Fibroblast of lung (primary cell): ENCODE measurements around the gene CYS1. TPM values are rescaled to one million over a fixed set of nuclear protein-coding genes. Genes with fewer than 3 reads are reported as not detected.

Experiments
- DNase-seq, 2 donors: peaks; one replicate each; pipeline versions ENCODE4 v3.0.0 to v3.0.0-alpha.2; 2010; ENCODE audit warnings: low read depth in 2 of 2
- H2AFZ ChIP-seq: 2 replicates; pipeline ENCODE4 v1.5.1; 2012; ENCODE audit warnings: low read length, control low read depth, inconsistent platforms
- H3K27ac ChIP-seq: 2 replicates; pipeline ENCODE4 v1.5.1; 2011; ENCODE audit warnings: low read length, control low read depth; ENCODE audit not compliant: insufficient read depth
- H3K27me3 ChIP-seq: 2 replicates; pipeline ENCODE4 v1.5.1; 2011; ENCODE audit warnings: mild to moderate bottlenecking, low read length; ENCODE audit not compliant: control insufficient read depth, insufficient read depth
- H3K36me3 ChIP-seq: 2 replicates; pipeline ENCODE4 v1.5.1; 2011; ENCODE audit warnings: low read length; ENCODE audit not compliant: control insufficient read depth, insufficient read depth
- H3K4me1 ChIP-seq: 2 replicates; pipeline ENCODE4 v1.5.1; 2011; ENCODE audit warnings: low read length; ENCODE audit not compliant: control insufficient read depth, insufficient read depth; ENCODE audit errors: extremely low read depth
- H3K4me2 ChIP-seq: 2 replicates; pipeline ENCODE4 v1.5.1; 2011; ENCODE audit warnings: low read length, control low read depth; ENCODE audit not compliant: insufficient read depth; ENCODE audit errors: extremely low read depth
- H3K4me3 ChIP-seq, 4 experiments: fragments of 200-600 bp in 1 of 4; sonication (generic) in 1 of 4; replicated peaks in 1 of 4; 2 replicates each; pipeline ENCODE4 v1.5.1; 2011 to 2016; ENCODE audit warnings: low read length in 4 of 4, low read depth in 3 of 4, mild to moderate bottlenecking in 3 of 4, control low read depth in 2 of 4, inconsistent platforms in 1 of 4, mixed read lengths in 1 of 4; ENCODE audit not compliant: insufficient read depth in 1 of 4; ENCODE audit errors: control extremely low read depth in 1 of 4
- H3K79me2 ChIP-seq: 2 replicates; pipeline ENCODE4 v1.5.1; 2012; ENCODE audit warnings: mild to moderate bottlenecking, low read length, inconsistent platforms; ENCODE audit not compliant: control insufficient read depth, insufficient read depth
- H3K9ac ChIP-seq: 2 replicates; pipeline ENCODE4 v1.5.1; 2011; ENCODE audit warnings: mild to moderate bottlenecking, low read length, control low read depth; ENCODE audit not compliant: insufficient read depth
- H3K9me3 ChIP-seq: 2 replicates; pipeline ENCODE4 v1.5.1; 2012; ENCODE audit warnings: low read depth, low read length; ENCODE audit not compliant: control insufficient read depth, insufficient read depth
- H4K20me1 ChIP-seq: 2 replicates; pipeline ENCODE4 v1.5.1; 2011; ENCODE audit warnings: low read length; ENCODE audit not compliant: control insufficient read depth, insufficient read depth; ENCODE audit errors: extremely low read depth
- CTCF ChIP-seq, 2 donors: IDR thresholded peaks in 1 of 2; conservative IDR thresholded peaks in 1 of 2; 1 replicate in 1 of 2; 2 replicates in 1 of 2; pipeline ENCODE4 v1.5.1; 2011 to 2012; ENCODE audit warnings: low read length in 2 of 2, control low read depth in 1 of 2, inconsistent platforms in 1 of 2, low read depth in 1 of 2, mild to moderate bottlenecking in 1 of 2
- EZH2 ChIP-seq: IDR thresholded peaks from 2 replicates; pipeline ENCODE4 v1.5.1; 2012; ENCODE audit warnings: low read length, control low read depth, mild to moderate bottlenecking; ENCODE audit errors: missing control alignments
- polyA plus RNA-seq, 2 donors: library from polyadenylated mRNA; depleted of rRNA in 1 of 2; stranded (reverse) in 1 of 2; unstranded in 1 of 2; fragments of >200 nt; gene quantifications; 2 replicates each; pipeline ENCODE4 v1.2.1, GENCODE V29; 2011 to 2012; ENCODE audit warnings: missing spikeins in 1 of 2
- total RNA-seq: library from RNA; depleted of rRNA; stranded (reverse); fragments of >200 nt; gene quantifications from 2 replicates; pipeline ENCODE4 v1.2.1, GENCODE V29; 2014

Gene CYS1
- total and polyA plus RNA-seq, 2 donors (not counting 1 experiment from before 2014, with no cell fraction given), result 0.31 to 5.1 TPM

GRCh38 chr2:10034333-10035052, 45.7 kb downstream of the CYS1 start:
- H3K27ac ChIP-seq, result no peak overlapping the region
- H3K4me2 ChIP-seq, result no peak overlapping the region
- H3K36me3 ChIP-seq, result no peaks in the 10 kb centered on the region
- no peak overlapping the region for H3K9ac ChIP-seq
- H4K20me1 ChIP-seq, result no peaks in the 10 kb centered on the region
- TF ChIP-seq EZH2, result no peak
- TF ChIP-seq CTCF (conservative IDR thresholded peaks at IDR 0.05 in 1 of 2, IDR thresholded peaks at IDR 0.05 in 1 of 2; ENCODE audit: low read depth in 1 of 2, low read length in 2 of 2), result no peak
- DNase-seq, result no peak
- H3K4me1 ChIP-seq, result peaks cover 7% of the 10 kb centered on the region
- no peaks in the 10 kb centered on the region for H3K9me3 ChIP-seq
- H3K4me3 ChIP-seq, result no peak overlapping the region
- H3K27me3 ChIP-seq, result peaks cover 2% of the 10 kb centered on the region
- no peaks in the 10 kb centered on the region for H3K79me2 ChIP-seq
- H2AFZ ChIP-seq, result no peak overlapping the region

GRCh38 chr2:10033251-10034006, 46.8 kb downstream of the CYS1 start:
- Histone ChIP-seq H3K4me2 (no peak overlapping the region), H3K27me3 (peaks cover 2% of the 10 kb centered on the region), H3K4me3 (no peak overlapping the region), H2AFZ (no peak overlapping the region), H3K36me3 (no peaks in the 10 kb centered on the region), H3K27ac (no peak overlapping the region), H3K9me3 (no peaks in the 10 kb centered on the region), H3K9ac (no peak overlapping the region), H3K4me1 (peaks cover 7% of the 10 kb centered on the region), H4K20me1 (no peaks in the 10 kb centered on the region), H3K79me2 (no peaks in the 10 kb centered on the region)
- DNase-seq, result no peak
- no peak for TF ChIP-seq EZH2
- TF ChIP-seq CTCF (conservative IDR thresholded peaks at IDR 0.05 in 1 of 2, IDR thresholded peaks at IDR 0.05 in 1 of 2; ENCODE audit: low read depth in 1 of 2, low read length in 2 of 2), result no peak

- TF ChIP-seq CTCF (conservative IDR thresholded peaks at IDR 0.05 in 1 of 2, IDR thresholded peaks at IDR 0.05 in 1 of 2; ENCODE audit: low read depth in 1 of 2, low read length in 2 of 2), result no peak
- no peak for TF ChIP-seq EZH2
- DNase-seq, result no peak
- Histone ChIP-seq H3K4me2 (no peak overlapping the region), H4K20me1 (no peaks in the 10 kb centered on the region), H3K27me3 (peaks cover 2% of the 10 kb centered on the region), H3K4me1 (peaks cover 7% of the 10 kb centered on the region), H2AFZ (no peak overlapping the region), H3K9me3 (no peaks in the 10 kb centered on the region), H3K36me3 (no peaks in the 10 kb centered on the region), H3K79me2 (no peaks in the 10 kb centered on the region), H3K4me3 (no peak overlapping the region), H3K9ac (no peak overlapping the region), H3K27ac (no peak overlapping the region)
These were observed 47.5 kb downstream of the CYS1 start for GRCh38 chr2:10032746-10033105.
